Peyer's patch (tissue), 4 donors: ENCODE data around the gene CERK. TPM values are rescaled to one million over a fixed set of nuclear protein-coding genes. Genes with fewer than 3 reads are reported as not detected.

Source experiments
- DNase-seq, 3 donors: peaks; one replicate each; pipeline ENCODE4 v3.0.0-alpha.2; 2017 to 2019
- H3K27ac ChIP-seq, 4 donors: fragments of 200-600 bp; sonication (generic); one replicate each; pipeline ENCODE4 v1.5.1; 2016 to 2019
- H3K27me3 ChIP-seq, 2 donors: fragments of 200-600 bp; sonication (generic); one replicate each; pipeline ENCODE4 v1.5.1; 2019
- H3K36me3 ChIP-seq, 3 donors: fragments of 200-600 bp; sonication (generic); one replicate each; pipeline ENCODE4 v1.5.1; 2016 to 2019
- H3K4me1 ChIP-seq, 4 donors: fragments of 200-600 bp; sonication (generic); one replicate each; pipeline ENCODE4 v1.5.1; 2016 to 2019
- H3K4me3 ChIP-seq, 4 donors: fragments of 200-600 bp; sonication (generic); 1 replicate in 3 of 4; 2 replicates in 1 of 4; pipeline ENCODE4 v1.5.1; 2016 to 2019; ENCODE audit warnings: mild to moderate bottlenecking in 1 of 4
- H3K9me3 ChIP-seq, 4 donors: fragments of 200-600 bp; sonication (generic); one replicate each; pipeline ENCODE4 v1.5.1; 2016 to 2019; ENCODE audit warnings: mild to moderate bottlenecking in 1 of 4
- CTCF ChIP-seq, 6 experiments: fragments of 450-650 bp in 4 of 6; fragments of 200-600 bp in 2 of 6; sonication (generic) in 1 of 6; IDR thresholded peaks; one replicate each; pipeline ENCODE4 v1.5.1; 2017 to 2019; ENCODE audit warnings: antibody characterized with exemption in 6 of 6, mild to moderate bottlenecking in 3 of 6, moderate library complexity in 1 of 6
- POLR2A ChIP-seq, 2 donors: fragments of 450-650 bp; IDR thresholded peaks; one replicate each; pipeline ENCODE4 v1.5.1; 2017; ENCODE audit warnings: antibody characterized with exemption in 2 of 2, mild to moderate bottlenecking in 2 of 2, moderate library complexity in 2 of 2
- total RNA-seq, 4 donors: library from RNA; depleted of rRNA; stranded (reverse); fragments of >200 nt; gene quantifications; one replicate each; pipeline ENCODE4 v1.1.0, GENCODE V29; 2016

Gene CERK
- total RNA-seq, 4 donors from 2014 or later = 89.1 to 131 (median 94.7) TPM

- Histone ChIP-seq H3K9me3 (no peaks in the 10 kb centered on the region), H3K4me1 (no peaks in the 10 kb centered on the region), H3K27ac (no peak overlapping the region), H3K4me3 (no peak overlapping the region), H3K36me3 (peaks cover 0 to 74% (median 0%) of the 10 kb centered on the region in 3 donors), H3K27me3 (no peaks in the 10 kb centered on the region)
- no peak for TF ChIP-seq CTCF (IDR thresholded peaks at IDR 0.05)
- TF ChIP-seq POLR2A (IDR thresholded peaks at IDR 0.05) = no peak
- no peak for DNase-seq
Measured at GRCh38 chr22:46712288-46712687, 25.8 kb downstream of the CERK start.

GRCh38 chr22:46710806-46711205 is 27.2 kb downstream of the CERK start:
- Histone ChIP-seq H3K27ac (no peak overlapping the region), H3K27me3 (no peaks in the 10 kb centered on the region), H3K4me1 (no peaks in the 10 kb centered on the region), H3K36me3 (peaks cover 0 to 79% (median 0%) of the 10 kb centered on the region in 3 donors), H3K4me3 (no peak overlapping the region), H3K9me3 (no peaks in the 10 kb centered on the region)
- DNase-seq = no peak
- no peak for TF ChIP-seq CTCF (IDR thresholded peaks at IDR 0.05)
- TF ChIP-seq POLR2A (IDR thresholded peaks at IDR 0.05) = no peak

- H3K27me3 ChIP-seq = no peaks in the 10 kb centered on the region
- TF ChIP-seq POLR2A (IDR thresholded peaks at IDR 0.05) (no peak), CTCF (IDR thresholded peaks at IDR 0.05) (no peak)
- no peak overlapping the region for H3K27ac ChIP-seq
- no peak overlapping the region for H3K4me3 ChIP-seq
- no peaks in the 10 kb centered on the region for H3K4me1 ChIP-seq
- peaks cover 0 to 95% (median 0%) of the 10 kb centered on the region in 3 donors for H3K36me3 ChIP-seq
- DNase-seq = no peak
- H3K9me3 ChIP-seq = no peaks in the 10 kb centered on the region
Measured at GRCh38 chr22:46708766-46709330, 29.2 kb downstream of the CERK start.

- no peak for TF ChIP-seq CTCF (IDR thresholded peaks at IDR 0.05)
- no peak for TF ChIP-seq POLR2A (IDR thresholded peaks at IDR 0.05)
- no peak overlapping the region for H3K27ac ChIP-seq
- H3K27me3 ChIP-seq = no peaks in the 10 kb centered on the region
- peaks cover 0 to 98% (median 0%) of the 10 kb centered on the region in 3 donors for H3K36me3 ChIP-seq
- no peaks in the 10 kb centered on the region for H3K4me1 ChIP-seq
- H3K4me3 ChIP-seq = no peak overlapping the region
- no peaks in the 10 kb centered on the region for H3K9me3 ChIP-seq
- no peak for DNase-seq
Measured at GRCh38 chr22:46707827-46708570, 30.1 kb downstream of the CERK start.

- no peak for TF ChIP-seq POLR2A (IDR thresholded peaks at IDR 0.05)
- no peak for TF ChIP-seq CTCF (IDR thresholded peaks at IDR 0.05)
- H3K4me3 ChIP-seq = no peak overlapping the region
- H3K36me3 ChIP-seq = peaks cover 0 to 100% (median 0%) of the 10 kb centered on the region in 3 donors
- no peak for DNase-seq
- no peak overlapping the region for H3K27ac ChIP-seq
- no peaks in the 10 kb centered on the region for H3K9me3 ChIP-seq
- H3K27me3 ChIP-seq = no peaks in the 10 kb centered on the region
- H3K4me1 ChIP-seq = no peaks in the 10 kb centered on the region
Measured at GRCh38 chr22:46707305-46707704, 30.7 kb downstream of the CERK start.
